Ureter (tissue), 1 donor: ENCODE results near the gene DUXB. TPM values are rescaled to one million over a fixed set of nuclear protein-coding genes. Genes with fewer than 3 reads are reported as not detected.

Source experiments
- DNase-seq: peaks from one replicate; pipeline ENCODE4 v3.0.0-alpha.2; 2020; ENCODE audit warnings: low spot score
- total RNA-seq: library from RNA; stranded (reverse); gene quantifications from one replicate; pipeline ENCODE4 v1.2.4, GENCODE V29; 2023
- donor health status: DM: yes; HTN: yes; CAD: no.

Gene DUXB
- total RNA-seq, 1 donor from 2014 or later: not detected

DNA sequence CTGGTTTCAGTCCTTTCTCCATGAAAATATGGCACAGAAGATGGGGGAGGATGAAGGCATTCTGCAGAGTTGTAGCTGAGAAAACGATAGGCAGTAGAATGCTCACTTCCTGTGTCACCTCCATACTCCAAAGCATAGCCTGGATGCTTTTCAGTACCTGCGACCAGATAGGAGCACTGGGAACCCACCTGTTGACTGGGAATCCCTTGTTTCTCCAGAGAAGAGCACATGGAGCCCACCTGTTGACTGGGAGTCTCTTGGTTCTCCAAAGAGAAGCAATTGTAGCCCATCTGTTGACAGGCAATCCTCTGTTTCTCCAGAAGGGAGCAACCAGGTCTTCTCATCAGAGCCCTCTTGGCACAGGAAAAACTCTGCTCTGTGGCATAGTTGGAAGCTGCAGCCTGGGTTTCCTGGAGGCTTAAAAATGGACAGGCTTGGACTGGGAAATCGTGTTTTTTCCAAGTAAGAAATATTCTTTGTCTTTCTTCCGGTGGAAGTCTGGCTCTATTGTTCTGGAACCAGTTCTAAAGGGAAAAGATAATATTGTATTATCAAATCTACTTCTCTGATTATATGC is 40.4 kb downstream of the DUXB start:
- DNase-seq: no peak

DNA sequence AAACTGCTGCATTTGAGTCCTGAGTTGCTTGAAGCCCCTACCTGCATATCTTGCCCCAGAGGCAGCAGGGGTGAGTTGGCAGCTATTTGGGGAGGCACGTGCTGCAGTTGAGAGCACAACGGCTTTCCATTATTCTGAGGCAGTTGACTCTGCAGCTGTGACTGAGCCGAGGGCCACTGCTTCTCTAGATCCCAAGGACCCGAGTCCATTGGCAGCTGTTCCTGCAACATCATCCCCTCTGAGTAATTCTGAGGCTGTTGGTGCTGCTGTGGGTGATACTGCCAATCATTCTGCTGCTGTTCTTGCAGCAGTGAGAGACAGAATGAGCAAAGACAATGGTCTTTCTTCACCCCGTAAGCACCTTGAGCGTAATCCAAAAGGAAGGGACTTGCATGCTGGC is 40.9 kb downstream of the DUXB start:
- DNase-seq: no peak

GRCh38 chr16:75658175-75658574 is 43.1 kb downstream of the DUXB start:
- DNase-seq: no peak

DNA sequence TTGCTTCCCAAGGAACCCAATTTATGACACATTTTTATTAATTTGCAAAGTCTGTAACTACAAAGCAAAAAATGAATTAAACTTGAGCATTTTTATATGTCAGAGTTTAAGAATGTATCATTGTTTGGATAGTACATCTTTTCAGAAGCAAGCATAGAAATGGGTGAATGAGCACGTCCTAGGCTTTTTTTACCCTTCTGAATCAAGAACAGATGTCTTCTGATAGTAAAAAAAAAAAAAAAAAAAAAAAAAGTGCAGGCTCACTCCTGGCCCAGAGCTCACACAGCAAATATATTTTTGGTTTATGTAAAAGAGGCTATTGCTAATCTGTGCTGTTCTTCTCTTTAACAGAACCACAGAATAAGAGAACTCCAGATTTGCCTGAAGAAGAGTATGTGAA is 47.3 kb downstream of the DUXB start:
- DNase-seq: no peak

DNA sequence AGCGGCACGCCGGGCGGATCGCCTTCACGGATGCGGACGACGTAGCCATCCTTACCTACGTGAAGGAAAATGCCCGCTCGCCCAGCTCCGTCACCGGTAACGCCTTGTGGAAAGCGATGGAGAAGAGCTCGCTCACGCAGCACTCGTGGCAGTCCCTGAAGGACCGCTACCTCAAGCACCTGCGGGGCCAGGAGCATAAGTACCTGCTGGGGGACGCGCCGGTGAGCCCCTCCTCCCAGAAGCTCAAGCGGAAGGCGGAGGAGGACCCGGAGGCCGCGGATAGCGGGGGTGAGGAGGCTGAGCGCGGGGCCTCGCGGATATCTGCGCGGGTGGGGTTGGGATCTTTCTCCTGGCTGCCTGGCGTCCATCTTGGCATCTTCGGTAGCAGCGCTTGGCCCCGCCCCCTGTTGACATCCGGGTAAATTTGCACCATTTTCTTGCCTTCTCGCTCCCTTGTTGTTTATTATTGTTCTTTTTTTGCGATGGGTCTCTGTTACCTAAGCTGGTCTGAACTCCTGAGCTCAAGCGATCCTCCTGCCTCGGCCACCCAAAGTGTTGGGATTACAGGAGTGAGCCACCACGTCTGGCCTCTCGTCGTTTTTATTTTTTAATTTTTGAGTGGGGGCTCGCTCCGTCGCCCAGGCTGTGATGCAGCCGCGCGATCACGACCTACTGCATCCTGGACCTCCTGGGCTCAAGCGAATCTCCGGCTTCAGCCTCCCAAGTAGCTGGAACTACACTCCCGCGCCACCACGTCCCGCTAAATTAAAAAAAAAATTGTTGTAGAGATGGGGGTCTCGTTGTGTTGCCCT is 52.8 kb downstream of the DUXB start:
- DNase-seq: peak; percentile 89

DNA sequence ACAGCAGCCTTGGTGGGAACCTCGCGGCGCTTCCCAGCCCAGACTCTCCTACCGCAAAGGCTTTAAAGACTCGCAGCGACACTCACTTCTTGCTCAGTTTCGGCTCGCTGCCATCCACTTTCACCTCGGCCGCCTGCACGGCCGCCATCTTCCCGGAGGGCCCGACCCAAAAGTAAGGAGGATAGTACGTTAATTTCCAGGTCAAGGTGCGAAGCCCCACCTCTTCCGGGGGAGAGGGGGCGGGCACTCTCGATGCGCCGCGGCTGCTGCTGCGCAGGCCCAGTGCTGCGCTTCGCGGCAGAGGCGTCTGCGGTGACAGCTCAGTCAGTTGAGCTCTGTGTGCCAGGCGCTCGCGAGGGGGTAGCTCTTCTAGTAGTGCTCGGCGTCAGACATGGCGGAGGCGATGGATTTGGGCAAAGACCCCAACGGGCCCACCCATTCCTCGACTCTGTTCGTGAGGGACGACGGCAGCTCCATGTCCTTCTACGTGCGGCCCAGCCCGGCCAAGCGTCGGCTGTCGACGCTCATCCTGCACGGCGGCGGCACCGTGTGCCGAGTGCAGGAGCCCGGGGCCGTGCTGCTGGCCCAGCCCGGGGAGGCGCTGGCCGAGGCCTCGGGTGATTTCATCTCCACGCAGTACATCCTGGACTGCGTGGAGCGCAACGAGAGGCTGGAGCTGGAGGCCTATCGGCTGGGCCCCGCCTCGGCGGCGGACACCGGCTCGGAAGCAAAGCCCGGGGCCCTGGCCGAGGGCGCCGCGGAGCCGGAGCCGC is 53.6 kb downstream of the DUXB start, which contains the start of the genes KARS1 and TERF2IP:
Gene KARS1, minus strand, starts transcription at position 174 of the 773 bp plus-strand sequence. Its CDS starts 26 bp downstream, at position 148.
Gene TERF2IP, plus strand, starts transcription at position 282 of the 773 bp plus-strand sequence. Its CDS starts 110 bp downstream, at position 392.
- peak; percentile 95 for DNase-seq

GRCh38 chr16:75647112-75647491 is 54.2 kb downstream of the DUXB start:
- DNase-seq: no peak

DNA sequence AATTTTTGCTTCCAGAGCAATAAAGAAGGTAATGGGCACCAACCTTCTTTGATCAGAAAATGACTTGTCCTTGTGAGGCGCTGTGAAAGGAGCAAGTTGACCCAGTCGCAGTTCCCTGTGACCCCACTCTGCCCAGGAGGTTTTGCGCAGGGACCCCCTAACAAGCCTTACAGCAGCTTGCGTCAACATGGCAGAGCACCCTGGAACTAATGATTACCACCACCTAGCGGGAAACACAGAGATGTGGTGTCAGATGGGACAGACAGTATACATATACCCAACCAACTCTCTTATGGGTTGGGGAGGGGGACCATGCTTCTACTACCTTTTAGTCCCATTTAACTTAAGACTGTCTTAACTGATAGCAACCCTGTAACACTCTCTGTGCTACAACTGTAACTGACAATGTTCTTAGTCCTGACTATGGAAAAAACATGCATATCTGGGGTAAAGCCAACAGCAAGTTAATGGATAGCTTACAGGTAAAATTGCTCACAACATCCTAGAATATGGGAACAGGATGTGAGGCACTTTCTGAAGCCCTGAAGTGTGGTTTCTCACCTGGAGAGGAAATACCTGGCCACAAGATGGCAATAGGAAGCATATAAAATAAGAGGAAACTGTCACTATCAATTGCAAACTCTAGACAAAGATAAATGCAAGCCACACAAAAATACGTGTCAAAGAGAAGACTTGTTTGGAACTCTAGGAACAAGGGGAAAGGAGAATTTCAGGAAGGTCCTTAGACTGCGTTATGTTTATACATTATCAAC is 56.8 kb downstream of the DUXB start:
- DNase-seq: no peak

Other genes with a start within 250 kb of the DUXB start
- 25.7 TPM for gene TMEM170A, start 236.8 kb downstream of the DUXB start, total RNA-seq
- 3.2 TPM for gene CHST6, start 206.0 kb downstream of the DUXB start, total RNA-seq
- gene CHST5, start 165.4 kb downstream of the DUXB start, total RNA-seq: 0.26 TPM
- 18.3 TPM for gene TMEM231, start 145.2 kb downstream of the DUXB start, total RNA-seq
- 77.4 TPM for gene GABARAPL2, start 135.1 kb downstream of the DUXB start, total RNA-seq
- 87.1 TPM for gene ADAT1, start 78.2 kb downstream of the DUXB start, total RNA-seq
- gene KARS1, start 53.8 kb downstream of the DUXB start, total RNA-seq: 129 TPM
- 47.1 TPM for gene TERF2IP, start 53.7 kb downstream of the DUXB start, total RNA-seq
- gene CPHXL2, start 24.5 kb downstream of the DUXB start, total RNA-seq: not detected
- not detected for gene CPHXL, start 25.0 kb upstream of the DUXB start, total RNA-seq